ENCODE results near the gene GBGT1. TPM values are rescaled to one million over a fixed set of nuclear protein-coding genes. Genes with fewer than 3 reads are reported as not detected.

Gene GBGT1
- total RNA-seq, 3 donors from 2014 or later, result 4.3 to 14.0 (median 8.6) TPM

DNA sequence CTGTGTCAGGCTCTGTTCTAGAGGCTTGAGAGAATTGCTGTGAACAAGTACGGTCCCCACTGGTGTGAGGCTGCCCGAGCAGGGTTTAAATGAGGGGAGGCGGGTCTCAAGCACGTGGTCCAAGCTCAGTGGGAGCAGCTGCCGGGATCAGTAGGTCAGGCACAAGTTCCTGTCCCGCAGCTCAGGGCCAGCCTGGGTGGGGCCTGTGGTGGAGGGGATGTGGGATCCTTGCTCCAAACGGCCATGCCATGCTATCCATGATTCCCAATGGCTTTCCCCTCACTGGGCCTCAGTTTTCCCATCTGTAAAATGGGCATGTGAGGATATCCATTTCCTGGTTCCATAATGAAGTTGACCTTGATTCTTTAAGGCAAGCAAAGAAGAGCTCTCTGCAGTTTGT, 28.3 kb upstream of the GBGT1 start:
- Histone ChIP-seq H3K4me3 (no peak overlapping the region), H3K4me1 (ENCODE audit: low read depth) (no peaks in the 10 kb centered on the region), H3K36me3 (ENCODE audit: low read depth) (no peaks in the 10 kb centered on the region), H3K9me3 (peaks cover 5% of the 10 kb centered on the region)
- no peak for DNase-seq
- no peak for ATAC-seq
- intact Hi-C loops (cut with DNase I, micrococcal nuclease), result no loop called here
- no peak for TF ChIP-seq CTCF (IDR thresholded peaks at IDR 0.05)

- intact Hi-C loops (cut with DNase I, micrococcal nuclease), result loop anchor here (10.0 kb wide), 2 partner anchors 135 to 295 kb away; no protein-coding TSS in a partner anchor
Observed at GRCh38 chr9:133189826-133190225, 26.1 kb upstream of the GBGT1 start.

GRCh38 chr9:133188843-133189180, 25.1 kb upstream of the GBGT1 start:
- intact Hi-C loops (cut with DNase I, micrococcal nuclease), result loop anchor here (10.0 kb wide), 2 partner anchors 136 to 296 kb away; no protein-coding TSS in a partner anchor
- H3K36me3 ChIP-seq (ENCODE audit: low read depth), result no peaks in the 10 kb centered on the region
- no peak for ATAC-seq
- DNase-seq, result peak in 1 of 3 donors; percentile 15
- no peak for TF ChIP-seq CTCF (IDR thresholded peaks at IDR 0.05)
- H3K4me1 ChIP-seq (ENCODE audit: low read depth), result no peaks in the 10 kb centered on the region
- no peak overlapping the region for H3K4me3 ChIP-seq
- H3K9me3 ChIP-seq, result no peaks in the 10 kb centered on the region

More at GRCh38 chr9:133189826-133190225, 26.1 kb upstream of the GBGT1 start:
- no peak for TF ChIP-seq CTCF (IDR thresholded peaks at IDR 0.05)
- DNase-seq (peak in 1 of 3 donors; percentile 22), ATAC-seq (no peak)
- H3K4me1 ChIP-seq (ENCODE audit: low read depth), result no peaks in the 10 kb centered on the region
- H3K9me3 ChIP-seq, result peaks cover under 1% of the 10 kb centered on the region
- H3K36me3 ChIP-seq (ENCODE audit: low read depth), result no peaks in the 10 kb centered on the region
- H3K4me3 ChIP-seq, result no peak overlapping the region

- intact Hi-C loops (cut with DNase I, micrococcal nuclease), result loop anchor here (10.0 kb wide), 2 partner anchors 137 to 297 kb away; no protein-coding TSS in a partner anchor
- DNase-seq (peak; percentile 40 to 49 (median 46)), ATAC-seq (peak; percentile 67)
- Histone ChIP-seq H3K36me3 (ENCODE audit: low read depth) (no peaks in the 10 kb centered on the region), H3K4me1 (ENCODE audit: low read depth) (no peaks in the 10 kb centered on the region), H3K9me3 (no peaks in the 10 kb centered on the region), H3K4me3 (no peak overlapping the region)
- no peak for TF ChIP-seq CTCF (IDR thresholded peaks at IDR 0.05)
Observed at GRCh38 chr9:133188006-133188842, 24.5 kb upstream of the GBGT1 start.

DNA sequence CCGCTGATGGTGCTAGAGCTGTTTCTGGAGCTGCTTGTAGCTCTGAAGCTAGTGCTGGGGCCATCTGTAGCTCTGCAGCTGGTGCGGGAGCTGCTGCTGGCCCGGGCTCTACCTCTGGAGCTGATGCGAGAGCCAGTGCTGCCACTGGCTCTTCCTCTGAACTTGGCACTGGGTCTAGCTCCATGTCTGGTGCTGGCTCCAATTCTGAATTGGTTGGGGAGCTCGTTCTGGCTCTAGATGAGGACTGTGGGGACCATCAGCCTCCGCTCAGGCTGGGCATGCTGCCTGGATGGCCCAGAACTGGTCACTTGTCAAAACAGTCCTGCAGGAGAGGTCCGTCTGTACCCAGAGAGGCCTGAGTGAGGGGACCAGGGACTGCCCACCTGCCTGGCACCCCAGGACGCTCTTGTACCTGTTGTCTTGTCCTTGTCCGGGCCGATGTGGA, 23.9 kb upstream of the GBGT1 start:
- Histone ChIP-seq H3K36me3 (ENCODE audit: low read depth) (no peaks in the 10 kb centered on the region), H3K9me3 (no peaks in the 10 kb centered on the region), H3K4me1 (ENCODE audit: low read depth) (no peaks in the 10 kb centered on the region), H3K4me3 (no peak overlapping the region)
- intact Hi-C loops (cut with DNase I, micrococcal nuclease), result loop anchor here (10.0 kb wide), 2 partner anchors 137 to 297 kb away; no protein-coding TSS in a partner anchor
- DNase-seq (peak in 1 of 3 donors; percentile 33), ATAC-seq (no peak)
- TF ChIP-seq CTCF (IDR thresholded peaks at IDR 0.05), result no peak
